Vagina (tissue), 2 donors: ENCODE data around the gene SERPINI1.

Source experiments
- CTCF ChIP-seq, 3 experiments: fragments of 450-650 bp in 2 of 3; fragments of 200-600 bp in 1 of 3; sonication (generic) in 1 of 3; IDR thresholded peaks; one replicate each; pipeline ENCODE4 v1.5.1; 2017 to 2019; ENCODE audit warnings: antibody characterized with exemption in 3 of 3, mild to moderate bottlenecking in 2 of 3, moderate library complexity in 2 of 3
- POLR2A ChIP-seq, 2 donors: fragments of 450-650 bp; IDR thresholded peaks; one replicate each; pipeline ENCODE4 v1.6.1; 2017; ENCODE audit warnings: antibody characterized with exemption in 2 of 2, mild to moderate bottlenecking in 2 of 2, moderate library complexity in 2 of 2
- POLR2AphosphoS5 ChIP-seq, 2 donors: sonication (generic); formaldehyde crosslinking; IDR thresholded peaks; one replicate each; pipeline ENCODE4 v1.9.0; 2017; ENCODE audit warnings: antibody characterized with exemption in 2 of 2, mild to moderate bottlenecking in 2 of 2, low read depth in 1 of 2; ENCODE audit not compliant: insufficient read depth in 1 of 2

GRCh38 chr3:167736997-167737396, 1.5 kb downstream of the SERPINI1 start:
- TF ChIP-seq CTCF (IDR thresholded peaks at IDR 0.05) (no peak), POLR2AphosphoS5 (IDR thresholded peaks at IDR 0.05; ENCODE audit: insufficient read depth in 1 of 2, low read depth in 1 of 2) (no peak), POLR2A (IDR thresholded peaks at IDR 0.05) (no peak)
